GM19395 (cell line): ENCODE data around the gene DCST1.
A peak's percentile ranks its signal among the peaks of the same experiment; 100 is the strongest.

Experiments used
- ATAC-seq: cut with Tn5 transposase; IDR thresholded peaks from one replicate; pipeline ENCODE4 v1.9.1; 2021; ENCODE audit warnings: mild to moderate bottlenecking, moderate library complexity; ENCODE audit not compliant: unreplicated experiment

DCST1 gene

GRCh38 chr1:155001425-155001674, 32.3 kb upstream of the DCST1 start:
- ATAC-seq: no peak

GRCh38 chr1:155001675-155002463, 31.8 kb upstream of the DCST1 start:
- ATAC-seq: peak; percentile 42

GRCh38 chr1:155002464-155003226, 31.0 kb upstream of the DCST1 start, which contains the start of gene ZBTB7B:
Gene ZBTB7B (plus strand): TSS chr1:155002802. CDS start chr1:155014661, 11,859 bp downstream.
- ATAC-seq: no peak

GRCh38 chr1:155003227-155003765, 30.3 kb upstream of the DCST1 start:
- no peak for ATAC-seq

- no peak for ATAC-seq
Observed at GRCh38 chr1:155003766-155004351, 29.8 kb upstream of the DCST1 start.

- ATAC-seq: no peak
Observed at GRCh38 chr1:155004352-155005075, 29.1 kb upstream of the DCST1 start.

GRCh38 chr1:155005076-155006011, 28.3 kb upstream of the DCST1 start:
- no peak for ATAC-seq

GRCh38 chr1:155006601-155007101, 27.0 kb upstream of the DCST1 start:
- ATAC-seq: no peak

GRCh38 chr1:155007251-155007828, 26.3 kb upstream of the DCST1 start:
- no peak for ATAC-seq

- ATAC-seq: no peak
Observed at GRCh38 chr1:155008015-155008941, 25.3 kb upstream of the DCST1 start.

- no peak for ATAC-seq
Observed at GRCh38 chr1:155009221-155009711, 24.4 kb upstream of the DCST1 start.

- ATAC-seq: no peak
Observed at GRCh38 chr1:155009742-155010141, 23.9 kb upstream of the DCST1 start.

GRCh38 chr1:155010211-155010918, 23.3 kb upstream of the DCST1 start:
- no peak for ATAC-seq

- no peak for ATAC-seq
Observed at GRCh38 chr1:155011004-155011416, 22.6 kb upstream of the DCST1 start.

GRCh38 chr1:155011437-155012025, 22.1 kb upstream of the DCST1 start:
- ATAC-seq: no peak

- no peak for ATAC-seq
Observed at GRCh38 chr1:155012026-155012546, 21.5 kb upstream of the DCST1 start.
